HG03342 (cell line): Measurements from ENCODE around the gene SEMA6A.
A peak's percentile ranks its signal among the peaks of the same experiment; 100 is the strongest.

Experiments used
- ATAC-seq: cut with Tn5 transposase; IDR thresholded peaks from one replicate; pipeline ENCODE4 v1.9.1; 2021; ENCODE audit warnings: mild to moderate bottlenecking, moderate library complexity; ENCODE audit not compliant: unreplicated experiment

Gene SEMA6A

GRCh38 chr5:116467465-116467843 is 107.2 kb downstream of the SEMA6A start:
- no peak for ATAC-seq

GRCh38 chr5:116466727-116467464 is 107.7 kb downstream of the SEMA6A start:
- no peak for ATAC-seq

GRCh38 chr5:116465411-116465810 is 109.2 kb downstream of the SEMA6A start:
- no peak for ATAC-seq

GRCh38 chr5:116464144-116464708 is 110.4 kb downstream of the SEMA6A start:
- ATAC-seq, result no peak

GRCh38 chr5:116462500-116462899 is 112.1 kb downstream of the SEMA6A start:
- no peak for ATAC-seq

- no peak for ATAC-seq
These were observed 115.3 kb downstream of the SEMA6A start for GRCh38 chr5:116459301-116459700.

GRCh38 chr5:116457062-116457461 is 117.6 kb downstream of the SEMA6A start:
- ATAC-seq, result no peak

- ATAC-seq, result no peak
These were observed 118.6 kb downstream of the SEMA6A start for GRCh38 chr5:116456036-116456435.

- ATAC-seq, result no peak
These were observed 119.6 kb downstream of the SEMA6A start for GRCh38 chr5:116455061-116455460.

- peak; percentile 96 for ATAC-seq
These were observed 120.2 kb downstream of the SEMA6A start for GRCh38 chr5:116454417-116454927.

- ATAC-seq, result peak; percentile 34
These were observed 120.6 kb downstream of the SEMA6A start for GRCh38 chr5:116453988-116454411.

GRCh38 chr5:116452774-116453368 is 121.8 kb downstream of the SEMA6A start:
- no peak for ATAC-seq

GRCh38 chr5:116451905-116452450 is 122.6 kb downstream of the SEMA6A start:
- ATAC-seq, result no peak

- no peak for ATAC-seq
These were observed 123.6 kb downstream of the SEMA6A start for GRCh38 chr5:116451066-116451465.

GRCh38 chr5:116449458-116449857 is 125.2 kb downstream of the SEMA6A start:
- no peak for ATAC-seq

GRCh38 chr5:116448870-116449427 is 125.7 kb downstream of the SEMA6A start:
- ATAC-seq, result no peak

- ATAC-seq, result no peak
These were observed 126.2 kb downstream of the SEMA6A start for GRCh38 chr5:116448450-116448849.

- no peak for ATAC-seq
These were observed 128.1 kb downstream of the SEMA6A start for GRCh38 chr5:116446356-116447005.

- ATAC-seq, result no peak
These were observed 129.3 kb downstream of the SEMA6A start for GRCh38 chr5:116445311-116445710.

- ATAC-seq, result no peak
These were observed 130.0 kb downstream of the SEMA6A start for GRCh38 chr5:116444373-116445295.
